ENCODE results near the gene IFNA5. TPM values are rescaled to one million over a fixed set of nuclear protein-coding genes. Genes with fewer than 3 reads are reported as not detected.

The IFNA5 gene
- total RNA-seq, 2 experiments from 2014 or later: not detected

Other genes starting within 250 kb of the IFNA5 start
- not detected for gene IFNB1, start 227.4 kb downstream of the IFNA5 start, total RNA-seq
- not detected for gene IFNW1, start 163.5 kb downstream of the IFNA5 start, total RNA-seq
- not detected for gene IFNA21, start 138.7 kb downstream of the IFNA5 start, total RNA-seq
- not detected for gene IFNA4, start 117.7 kb downstream of the IFNA5 start, total RNA-seq
- gene IFNA7, start 103.1 kb downstream of the IFNA5 start, total RNA-seq: not detected
- not detected for gene IFNA10, start 98.2 kb downstream of the IFNA5 start, total RNA-seq
- gene IFNA16, start 88.0 kb downstream of the IFNA5 start, total RNA-seq: not detected
- gene IFNA17, start 77.1 kb downstream of the IFNA5 start, total RNA-seq: not detected
- gene IFNA14, start 65.3 kb downstream of the IFNA5 start, total RNA-seq: not detected
- gene KLHL9, start 30.1 kb upstream of the IFNA5 start, total RNA-seq: 10 to 100 TPM; 17.9 to 18.8 TPM
- gene IFNA6, start 45.6 kb upstream of the IFNA5 start, total RNA-seq: not detected
- gene IFNA13, start 62.7 kb upstream of the IFNA5 start, total RNA-seq: not detected
- gene IFNA2, start 80.1 kb upstream of the IFNA5 start, total RNA-seq: not detected
- not detected for gene IFNA8, start 103.8 kb upstream of the IFNA5 start, total RNA-seq
- not detected for gene IFNA1, start 135.1 kb upstream of the IFNA5 start, total RNA-seq
- not detected for gene IFNE, start 177.0 kb upstream of the IFNA5 start, total RNA-seq